CD8-positive, alpha-beta memory T cell (primary cell): Measurements from ENCODE around the gene SLC39A5. TPM values are rescaled to one million over a fixed set of nuclear protein-coding genes. Genes with fewer than 3 reads are reported as not detected.

Source experiments
- CTCF ChIA-PET: fragments of 350-600 bp; sonication (Branson Sonifier 250); formaldehyde crosslinking; loops from one replicate; lab custom pipeline; 2021; ENCODE audit warnings: antibody characterized with exemption; lab: Charles Lee
- POLR2A ChIA-PET: fragments of 350-600 bp; sonication (Branson Sonifier 250); formaldehyde crosslinking; loops from one replicate; lab custom pipeline; 2021; ENCODE audit warnings: antibody characterized with exemption; lab: Charles Lee
- DNase-seq, 5 donors: peaks; one replicate each; pipeline versions ENCODE4 v3.0.0 to v3.0.0-alpha.2; 2020 to 2022; ENCODE audit warnings: mixed read lengths in 1 of 5
- H3K27ac ChIP-seq: one replicate; pipeline ENCODE4 v1.7.0; 2013; ENCODE audit warnings: low read depth, mild to moderate bottlenecking, low read length, moderate library complexity
- H3K27me3 ChIP-seq: 2 replicates; pipeline ENCODE4 v1.7.0; 2013; ENCODE audit warnings: low read length, mild to moderate bottlenecking; ENCODE audit not compliant: insufficient read depth, poor library complexity, severe bottlenecking
- H3K36me3 ChIP-seq: 2 replicates; pipeline ENCODE4 v1.7.0; 2013; ENCODE audit warnings: mild to moderate bottlenecking, low read length, moderate library complexity; ENCODE audit not compliant: insufficient read depth
- H3K4me1 ChIP-seq: 2 replicates; pipeline ENCODE4 v1.7.0; 2013; ENCODE audit warnings: mild to moderate bottlenecking, low read length, moderate library complexity; ENCODE audit not compliant: insufficient read depth
- H3K4me3 ChIP-seq: 2 replicates; pipeline ENCODE4 v1.7.0; 2013; ENCODE audit warnings: mild to moderate bottlenecking, low read length
- H3K9me3 ChIP-seq: 2 replicates; pipeline ENCODE4 v1.7.0; 2013; ENCODE audit warnings: mild to moderate bottlenecking, low read length
- H3K27ac Mint-ChIP-seq, 8 donors: one replicate each; pipeline ENCODE4 v1.8.0; 2020 to 2021; ENCODE audit warnings: mixed read lengths in 8 of 8, mild to moderate bottlenecking in 6 of 8, inconsistent platforms in 3 of 8, moderate library complexity in 3 of 8
- H3K27me3 Mint-ChIP-seq, 2 donors: one replicate each; pipeline ENCODE4 v1.8.0; 2020 to 2021; ENCODE audit warnings: mixed read lengths in 2 of 2, mild to moderate bottlenecking in 1 of 2, moderate library complexity in 1 of 2
- H3K36me3 Mint-ChIP-seq, 3 donors: one replicate each; pipeline ENCODE4 v1.8.0; 2020 to 2021; ENCODE audit warnings: mixed read lengths in 3 of 3, inconsistent platforms in 1 of 3, mild to moderate bottlenecking in 1 of 3
- H3K4me1 Mint-ChIP-seq, 3 donors: one replicate each; pipeline ENCODE4 v1.8.0; 2020 to 2021; ENCODE audit warnings: mixed read lengths in 3 of 3, inconsistent platforms in 1 of 3, mild to moderate bottlenecking in 1 of 3
- H3K4me3 Mint-ChIP-seq, 7 donors: one replicate each; pipeline ENCODE4 v1.8.0; 2020 to 2021; ENCODE audit warnings: mixed read lengths in 7 of 7, mild to moderate bottlenecking in 6 of 7, moderate library complexity in 4 of 7, inconsistent platforms in 2 of 7
- H3K9me3 Mint-ChIP-seq, 5 donors: one replicate each; pipeline ENCODE4 v1.8.0; 2020 to 2022; ENCODE audit warnings: mixed read lengths in 5 of 5, mild to moderate bottlenecking in 3 of 5, moderate library complexity in 2 of 5, inconsistent platforms in 1 of 5
- polyA plus RNA-seq: library from polyadenylated mRNA; unstranded; fragments of 300-500 nt; fragmentation: Illumina TruSeq; gene quantifications from one replicate; pipeline ENCODE4 v1.2.3, GENCODE V29; 2021
- total RNA-seq, 2 experiments: library from RNA; stranded (reverse); gene quantifications; one replicate each; pipeline ENCODE4 v1.2.3, GENCODE V29; 2021

SLC39A5 gene
- total and polyA plus RNA-seq, 3 experiments from 2014 or later, result 0.35 to 0.62 TPM; not detected in 1

- Mint-ChIP-seq H3K9me3 (no peaks in the 10 kb centered on the region), H3K4me1 (no peaks in the 10 kb centered on the region), H3K36me3 (peaks cover 11 to 80% (median 12%) of the 10 kb centered on the region in 3 donors), H3K27me3 (no peaks in the 10 kb centered on the region), H3K27ac (peak overlapping the region in 4 of 8 donors; percentile 5 to 82 (median 29)), H3K4me3 (no peak overlapping the region)
- CTCF ChIA-PET, result interaction anchor here (0.5 to 4.3 kb wide), 3 partner anchors 9 to 21 kb away, joined by 3 to 19 read pairs (median 3); partner anchors contain the start of gene ANKRD52
- H3K36me3 ChIP-seq, result peaks cover 67% of the 10 kb centered on the region
- no peaks in the 10 kb centered on the region for H3K4me1 ChIP-seq
- no peaks in the 10 kb centered on the region for H3K27me3 ChIP-seq
- no peak overlapping the region for H3K27ac ChIP-seq
- POLR2A ChIA-PET, result no interaction called here
- no peak for DNase-seq
- no peak overlapping the region for H3K4me3 ChIP-seq
- H3K9me3 ChIP-seq, result no peaks in the 10 kb centered on the region
These were observed 18.9 kb downstream of the SLC39A5 start for GRCh38 chr12:56248711-56249110.

GRCh38 chr12:56252649-56253048 is 22.8 kb downstream of the SLC39A5 start:
- Histone ChIP-seq H3K27me3 (no peaks in the 10 kb centered on the region), H3K4me3 (no peak overlapping the region), H3K27ac (no peak overlapping the region), H3K9me3 (no peaks in the 10 kb centered on the region), H3K4me1 (peaks cover 17% of the 10 kb centered on the region), H3K36me3 (peaks cover 49% of the 10 kb centered on the region)
- Mint-ChIP-seq H3K4me3 (peak overlapping the region in 1 of 7 donors; percentile 48), H3K9me3 (no peaks in the 10 kb centered on the region), H3K27ac (peak overlapping the region in 1 of 8 donors; percentile 69), H3K27me3 (no peaks in the 10 kb centered on the region), H3K4me1 (peaks cover 16 to 30% (median 21%) of the 10 kb centered on the region in 3 donors), H3K36me3 (peaks cover 16 to 76% (median 17%) of the 10 kb centered on the region in 3 donors)
- CTCF ChIA-PET, result interaction anchor here (0.9 to 2.2 kb wide), 4 partner anchors 11 to 212 kb away, joined by 3 to 7 read pairs (median 6); partner anchors contain the start of genes COQ10A and SMARCC2
- POLR2A ChIA-PET, result interaction anchor here (0.5 kb wide), 1 partner anchor 307 kb away, joined by 3 read pairs; no protein-coding TSS in a partner anchor
- DNase-seq, result no peak

- peaks cover 18% of the 10 kb centered on the region for H3K4me1 ChIP-seq
- Mint-ChIP-seq H3K9me3 (no peaks in the 10 kb centered on the region), H3K27ac (peak overlapping the region in 1 of 8 donors; percentile 20), H3K4me1 (peaks cover 16 to 30% (median 21%) of the 10 kb centered on the region in 3 donors), H3K36me3 (peaks cover 16 to 72% (median 17%) of the 10 kb centered on the region in 3 donors), H3K27me3 (no peaks in the 10 kb centered on the region), H3K4me3 (no peak overlapping the region)
- DNase-seq, result no peak
- H3K27me3 ChIP-seq, result no peaks in the 10 kb centered on the region
- no peaks in the 10 kb centered on the region for H3K9me3 ChIP-seq
- CTCF ChIA-PET, result interaction anchor here (0.9 to 2.6 kb wide), 4 partner anchors 10 to 211 kb away, joined by 3 to 7 read pairs (median 4); partner anchors contain the start of genes COQ10A and SMARCC2
- no peak overlapping the region for H3K27ac ChIP-seq
- no peak overlapping the region for H3K4me3 ChIP-seq
- peaks cover 45% of the 10 kb centered on the region for H3K36me3 ChIP-seq
- POLR2A ChIA-PET, result interaction anchor here (1.3 kb wide), 1 partner anchor 31 kb away, joined by 3 read pairs; no protein-coding TSS in a partner anchor
These were observed 23.2 kb downstream of the SLC39A5 start for GRCh38 chr12:56253091-56253490.

- ChIA-PET CTCF (no interaction called here), POLR2A (no interaction called here)
- no peaks in the 10 kb centered on the region for H3K9me3 ChIP-seq
- H3K9me3 Mint-ChIP-seq, result no peaks in the 10 kb centered on the region
- no peak for DNase-seq
- H3K4me3 ChIP-seq, result no peak overlapping the region
- H3K4me1 Mint-ChIP-seq, result peaks cover 23 to 37% (median 29%) of the 10 kb centered on the region in 3 donors
- no peak overlapping the region for H3K27ac ChIP-seq
- H3K27me3 Mint-ChIP-seq, result no peaks in the 10 kb centered on the region
- H3K27ac Mint-ChIP-seq, result peak overlapping the region in 2 of 8 donors; percentile 4 to 51
- peak overlapping the region in 4 of 7 donors; percentile 2 to 88 (median 42) for H3K4me3 Mint-ChIP-seq
- H3K27me3 ChIP-seq, result no peaks in the 10 kb centered on the region
- H3K36me3 Mint-ChIP-seq, result peaks cover 12 to 58% (median 13%) of the 10 kb centered on the region in 3 donors
- H3K36me3 ChIP-seq, result peaks cover 33% of the 10 kb centered on the region
- peaks cover 23% of the 10 kb centered on the region for H3K4me1 ChIP-seq
These were observed 25.8 kb downstream of the SLC39A5 start for GRCh38 chr12:56255671-56256070.

GRCh38 chr12:56256326-56256960 is 26.6 kb downstream of the SLC39A5 start:
- Mint-ChIP-seq H3K27ac (peak overlapping the region; percentile 8 to 90 (median 74)), H3K27me3 (no peaks in the 10 kb centered on the region), H3K4me3 (peak overlapping the region; percentile 77 to 93 (median 81)), H3K4me1 (peaks cover 23 to 37% (median 29%) of the 10 kb centered on the region in 3 donors), H3K36me3 (peaks cover 12 to 56% (median 13%) of the 10 kb centered on the region in 3 donors), H3K9me3 (no peaks in the 10 kb centered on the region)
- H3K27ac ChIP-seq, result no peak overlapping the region
- H3K4me3 ChIP-seq, result no peak overlapping the region
- H3K36me3 ChIP-seq, result peaks cover 33% of the 10 kb centered on the region
- H3K27me3 ChIP-seq, result no peaks in the 10 kb centered on the region
- H3K9me3 ChIP-seq, result no peaks in the 10 kb centered on the region
- ChIA-PET CTCF (interaction anchor here (1.6 to 3.7 kb wide), 6 partner anchors 10 to 137 kb away, joined by 4 to 19 read pairs (median 16); partner anchors contain the start of genes COQ10A, RNF41, SMARCC2 and ZC3H10), POLR2A (interaction anchor here (0.5 to 1.3 kb wide), 2 partner anchors 22 to 102 kb away, joined by 3 to 4 read pairs; no protein-coding TSS in a partner anchor)
- H3K4me1 ChIP-seq, result peaks cover 23% of the 10 kb centered on the region
- no peak for DNase-seq

GRCh38 chr12:56257071-56257470 is 27.2 kb downstream of the SLC39A5 start:
- ChIA-PET CTCF (interaction anchor here (1.1 to 3.7 kb wide), 9 partner anchors 10 to 138 kb away, joined by 3 to 19 read pairs (median 9); partner anchors contain the start of genes COQ10A, RNF41, SMARCC2 and ZC3H10), POLR2A (interaction anchor here (1.3 kb wide), 1 partner anchor 23 kb away, joined by 3 read pairs; no protein-coding TSS in a partner anchor)
- H3K4me3 ChIP-seq, result peak overlapping the region; percentile 86
- Mint-ChIP-seq H3K27ac (peak overlapping the region in 7 of 8 donors; percentile 47 to 94 (median 83)), H3K9me3 (no peaks in the 10 kb centered on the region), H3K4me3 (peak overlapping the region; percentile 77 to 93 (median 81)), H3K36me3 (peaks cover 9 to 49% (median 13%) of the 10 kb centered on the region in 3 donors), H3K27me3 (no peaks in the 10 kb centered on the region), H3K4me1 (peaks cover 25 to 37% (median 29%) of the 10 kb centered on the region in 3 donors)
- DNase-seq, result no peak
- H3K27ac ChIP-seq, result peak overlapping the region; percentile 59
- peaks cover 28% of the 10 kb centered on the region for H3K36me3 ChIP-seq
- no peaks in the 10 kb centered on the region for H3K9me3 ChIP-seq
- peaks cover 23% of the 10 kb centered on the region for H3K4me1 ChIP-seq
- H3K27me3 ChIP-seq, result no peaks in the 10 kb centered on the region

- Mint-ChIP-seq H3K4me3 (peak overlapping the region; percentile 77 to 93 (median 81)), H3K9me3 (no peaks in the 10 kb centered on the region), H3K4me1 (peaks cover 25 to 37% (median 29%) of the 10 kb centered on the region in 3 donors), H3K27me3 (no peaks in the 10 kb centered on the region), H3K36me3 (peaks cover 5 to 44% (median 10%) of the 10 kb centered on the region in 3 donors), H3K27ac (peak overlapping the region in 7 of 8 donors; percentile 57 to 94 (median 71))
- peak overlapping the region; percentile 86 for H3K4me3 ChIP-seq
- CTCF ChIA-PET, result interaction anchor here (0.8 to 3.7 kb wide), 15 partner anchors 8 to 141 kb away, joined by 3 to 19 read pairs (median 5); partner anchors contain the start of genes COQ10A, RNF41, RPL41 and SMARCC2
- no peaks in the 10 kb centered on the region for H3K27me3 ChIP-seq
- H3K4me1 ChIP-seq, result peaks cover 23% of the 10 kb centered on the region
- H3K9me3 ChIP-seq, result no peaks in the 10 kb centered on the region
- POLR2A ChIA-PET, result interaction anchor here (1.0 to 1.7 kb wide), 3 partner anchors 9 to 139 kb away, joined by 5 to 11 read pairs (median 11); partner anchors contain the start of genes COQ10A and ZC3H10
- peaks cover 22% of the 10 kb centered on the region for H3K36me3 ChIP-seq
- peak overlapping the region; percentile 59 for H3K27ac ChIP-seq
- DNase-seq, result no peak
These were observed 27.7 kb downstream of the SLC39A5 start for GRCh38 chr12:56257491-56258067.
